HCT116 (cell line): Measurements from ENCODE around the gene YIPF7. TPM values are rescaled to one million over a fixed set of nuclear protein-coding genes. Genes with fewer than 3 reads are reported as not detected.

Source experiments
- ATAC-seq: fragments of 200-7000 bp; cut with Tn5 transposase; 2 replicates; pipeline ENCODE4 v1.9.1; 2020; ENCODE audit warnings: mild to moderate bottlenecking, moderate library complexity
- BruUV-seq: library from RNA; stranded (reverse); fragments of 400-500 nt; replicated peaks from 2 replicates; lab custom pipeline; 2021; lab: Mats Ljungman, UMichigan
- CTCF ChIA-PET: fragments of 300-600 bp; sonication (Branson Sonifier 250); formaldehyde crosslinking; loops from one replicate; lab custom pipeline; 2021; ENCODE audit warnings: antibody characterized with exemption; lab: Charles Lee
- POLR2A ChIA-PET: fragments of 300-600, 350-600 bp; sonication (Branson Sonifier 250); formaldehyde crosslinking; loops from one replicate; lab custom pipeline; 2021; ENCODE audit warnings: antibody characterized with exemption; lab: Charles Lee
- RAD21 ChIA-PET, 2 experiments: fragments of 300-600 bp; sonication (Branson Sonifier 250); formaldehyde crosslinking; loops; one replicate each; lab custom pipeline; 2023; ENCODE audit warnings: low total read pairs in 2 of 2; ENCODE audit not compliant: uncharacterized antibody in 2 of 2, unreplicated experiment in 2 of 2, low non-redundant PET in 1 of 2; lab: Charles Lee
- DNase-seq: peaks from one replicate; pipeline ENCODE4 v3.0.0-alpha.2; 2010; ENCODE audit warnings: low read depth, low spot score
- H2AFZ ChIP-seq: fragments of 200-600 bp; shearing (Covaris generic), sonication (generic); 2 replicates; pipeline ENCODE4 v1.6.1; 2017; ENCODE audit warnings: low read depth, mixed run types, mixed read lengths, antibody characterized with exemption, low read length; ENCODE audit not compliant: poor library complexity, severe bottlenecking
- H3K27ac ChIP-seq: 2 replicates; pipeline ENCODE4 v1.5.1; 2012; ENCODE audit warnings: low read depth, low read length
- H3K27me3 ChIP-seq: fragments of 200-600 bp; sonication (generic); 2 replicates; pipeline ENCODE4 v1.6.1; 2016; ENCODE audit warnings: mixed run types, low read length, mixed read lengths; ENCODE audit not compliant: insufficient read depth
- H3K36me3 ChIP-seq, 2 experiments: fragments of 200-500 bp in 1 of 2; fragments of 200-600 bp in 1 of 2; sonication (Bioruptor generic) in 1 of 2; sonication (generic) in 1 of 2; 2 replicates each; pipeline versions ENCODE4 v1.5.1 to v1.6.1; 2014 to 2016; ENCODE audit warnings: low read length in 2 of 2, inconsistent platforms in 1 of 2, mixed read lengths in 1 of 2, mixed run types in 1 of 2; ENCODE audit not compliant: insufficient read depth in 2 of 2, control insufficient read depth in 1 of 2
- H3K4me1 ChIP-seq, 2 experiments: fragments of 200-600 bp in 1 of 2; sonication (generic) in 1 of 2; 2 replicates each; pipeline versions ENCODE4 v1.5.1 to v1.6.1; 2012 to 2017; ENCODE audit warnings: low read length in 2 of 2, inconsistent platforms in 1 of 2, mild to moderate bottlenecking in 1 of 2, mixed read lengths in 1 of 2, mixed run types in 1 of 2, moderate library complexity in 1 of 2; ENCODE audit not compliant: insufficient read depth in 2 of 2, control insufficient read depth in 1 of 2
- H3K4me2 ChIP-seq: fragments of 200-600 bp; sonication (generic); 2 replicates; pipeline ENCODE4 v1.6.1; 2017; ENCODE audit warnings: mixed run types, low read length, mixed read lengths
- H3K4me3 ChIP-seq, 2 experiments: fragments of 200-600 bp in 1 of 2; sonication (generic) in 1 of 2; replicated peaks in 1 of 2; 2 replicates each; pipeline ENCODE4 v1.5.1; 2011 to 2016; ENCODE audit warnings: low read length in 2 of 2, control low read depth in 1 of 2, low read depth in 1 of 2, mild to moderate bottlenecking in 1 of 2, mixed read lengths in 1 of 2, mixed run types in 1 of 2
- H3K79me2 ChIP-seq: fragments of 200-600 bp; sonication (generic); 2 replicates; pipeline ENCODE4 v1.6.1; 2017; ENCODE audit warnings: mild to moderate bottlenecking, mixed run types, low read length, moderate library complexity, mixed read lengths; ENCODE audit not compliant: insufficient read depth
- H3K9ac ChIP-seq: fragments of 200-600 bp; sonication (generic); 2 replicates; pipeline ENCODE4 v1.6.1; 2016; ENCODE audit warnings: low read length, mixed read lengths
- H3K9me2 ChIP-seq: fragments of 200-600 bp; sonication (generic), shearing (Covaris generic); 2 replicates; pipeline ENCODE4 v1.6.1; 2017; ENCODE audit warnings: mixed run types, mild to moderate bottlenecking, moderate library complexity; ENCODE audit not compliant: insufficient read depth
- H3K9me3 ChIP-seq, 2 experiments: fragments of 200-500 bp in 1 of 2; fragments of 200-600 bp in 1 of 2; sonication (Bioruptor generic) in 1 of 2; sonication (generic) in 1 of 2; 2 replicates each; pipeline ENCODE4 v1.6.1; 2014 to 2017; ENCODE audit warnings: low read length in 2 of 2, mixed read lengths in 2 of 2, inconsistent platforms in 1 of 2, low read depth in 1 of 2, mild to moderate bottlenecking in 1 of 2, mixed run types in 1 of 2, moderate library complexity in 1 of 2; ENCODE audit not compliant: control insufficient read depth in 1 of 2, insufficient read depth in 1 of 2
- H4K20me1 ChIP-seq: fragments of 200-600 bp; sonication (generic), shearing (Covaris generic); 2 replicates; pipeline ENCODE4 v1.6.1; 2017; ENCODE audit warnings: mixed run types, mild to moderate bottlenecking, moderate library complexity; ENCODE audit not compliant: insufficient read depth
- CBX3 ChIP-seq: IDR thresholded peaks from 2 replicates; pipeline ENCODE4 v1.6.1; 2012; ENCODE audit warnings: low read depth
- CEBPB ChIP-seq: IDR thresholded peaks from 2 replicates; pipeline ENCODE4 v1.6.1; 2012; ENCODE audit warnings: low read depth
- EGR1 ChIP-seq: IDR thresholded peaks from 2 replicates; pipeline ENCODE4 v1.6.1; 2012; ENCODE audit warnings: low read depth
- ELF1 ChIP-seq: IDR thresholded peaks from 2 replicates; pipeline ENCODE4 v1.6.1; 2012; ENCODE audit warnings: low read depth, borderline replicate concordance
- EZH2 ChIP-seq: fragments of 200-600 bp; sonication (generic); IDR thresholded peaks from 2 replicates; pipeline ENCODE4 v1.6.1; 2017; ENCODE audit warnings: antibody characterized with exemption, mixed run types
- EZH2phosphoT487 ChIP-seq: fragments of 200-600 bp; IDR thresholded peaks from 2 replicates; pipeline ENCODE4 v1.6.1; 2018; ENCODE audit warnings: antibody characterized with exemption, borderline replicate concordance
- JUND ChIP-seq: IDR thresholded peaks from 2 replicates; pipeline ENCODE4 v1.6.1; 2012
- POLR2A ChIP-seq: IDR thresholded peaks from 2 replicates; pipeline ENCODE4 v1.7.0; 2011; ENCODE audit warnings: borderline replicate concordance; ENCODE audit not compliant: insufficient read depth, insufficient read length; ENCODE audit errors: extremely low read depth
- POLR2AphosphoS5 ChIP-seq: IDR thresholded peaks from 2 replicates; pipeline ENCODE4 v1.6.1; 2011; ENCODE audit warnings: mild to moderate bottlenecking, low read depth, low read length, moderate library complexity
- RAD21 ChIP-seq: IDR thresholded peaks from 2 replicates; pipeline ENCODE4 v1.6.1; 2012; ENCODE audit warnings: low read depth, mild to moderate bottlenecking
- SIN3A ChIP-seq: IDR thresholded peaks from 2 replicates; pipeline ENCODE4 v1.6.1; 2012; ENCODE audit warnings: low read depth
- SP1 ChIP-seq: IDR thresholded peaks from 2 replicates; pipeline ENCODE4 v1.6.1; 2012; ENCODE audit warnings: low read depth
- SRF ChIP-seq: IDR thresholded peaks from 2 replicates; pipeline ENCODE4 v1.6.1; 2012; ENCODE audit warnings: low read depth
- TCF7L2 ChIP-seq: IDR thresholded peaks from 2 replicates; pipeline ENCODE4 v1.7.0; 2011; ENCODE audit warnings: borderline replicate concordance, inconsistent platforms; ENCODE audit not compliant: insufficient read depth, insufficient read length; ENCODE audit errors: extremely low read depth
- YY1 ChIP-seq: IDR thresholded peaks from 2 replicates; pipeline ENCODE4 v1.6.1; 2011; ENCODE audit warnings: low read length, low read depth, moderate library complexity, mild to moderate bottlenecking; ENCODE audit not compliant: insufficient replicate concordance; ENCODE audit errors: extremely low read depth
- ZFX ChIP-seq: fragments of 450-650 bp; IDR thresholded peaks from 2 replicates; pipeline ENCODE4 v1.6.1; 2017
- ZNF274 ChIP-seq: fragments of 200-500 bp; sonication (Bioruptor generic); IDR thresholded peaks from 2 replicates; pipeline ENCODE4 v1.6.1; 2014; ENCODE audit warnings: mild to moderate bottlenecking, low read depth, low read length, inconsistent platforms
- intact Hi-C: fragments of 100-400 bp; cut with micrococcal nuclease; formaldehyde crosslinking; loops from 2 replicates; pipeline ENCODE4 v1.10.0; 2022
- total RNA-seq: library from RNA; stranded (reverse); gene quantifications from one replicate; pipeline ENCODE4 v1.2.1, GENCODE V29; 2021; ENCODE audit not compliant: unreplicated experiment
- TF ChIP-seq, protein P1 (sequence below): IDR thresholded peaks from 2 replicates; pipeline ENCODE4 v1.6.1; 2012
- TF ChIP-seq, protein P2 (sequence below): IDR thresholded peaks from 2 replicates; pipeline ENCODE4 v1.6.1; 2011; ENCODE audit warnings: mild to moderate bottlenecking, low read length, moderate library complexity; ENCODE audit not compliant: insufficient replicate concordance; ENCODE audit errors: extremely low read depth
- TF ChIP-seq, protein P3 (sequence below): IDR thresholded peaks from 2 replicates; pipeline ENCODE4 v1.6.1; 2012
- TF ChIP-seq, protein P4 (sequence below): IDR thresholded peaks from 2 replicates; pipeline ENCODE4 v1.6.1; 2012; ENCODE audit warnings: low read depth

YIPF7 gene
- total RNA-seq, 1 experiment from 2014 or later, result not detected

DNA sequence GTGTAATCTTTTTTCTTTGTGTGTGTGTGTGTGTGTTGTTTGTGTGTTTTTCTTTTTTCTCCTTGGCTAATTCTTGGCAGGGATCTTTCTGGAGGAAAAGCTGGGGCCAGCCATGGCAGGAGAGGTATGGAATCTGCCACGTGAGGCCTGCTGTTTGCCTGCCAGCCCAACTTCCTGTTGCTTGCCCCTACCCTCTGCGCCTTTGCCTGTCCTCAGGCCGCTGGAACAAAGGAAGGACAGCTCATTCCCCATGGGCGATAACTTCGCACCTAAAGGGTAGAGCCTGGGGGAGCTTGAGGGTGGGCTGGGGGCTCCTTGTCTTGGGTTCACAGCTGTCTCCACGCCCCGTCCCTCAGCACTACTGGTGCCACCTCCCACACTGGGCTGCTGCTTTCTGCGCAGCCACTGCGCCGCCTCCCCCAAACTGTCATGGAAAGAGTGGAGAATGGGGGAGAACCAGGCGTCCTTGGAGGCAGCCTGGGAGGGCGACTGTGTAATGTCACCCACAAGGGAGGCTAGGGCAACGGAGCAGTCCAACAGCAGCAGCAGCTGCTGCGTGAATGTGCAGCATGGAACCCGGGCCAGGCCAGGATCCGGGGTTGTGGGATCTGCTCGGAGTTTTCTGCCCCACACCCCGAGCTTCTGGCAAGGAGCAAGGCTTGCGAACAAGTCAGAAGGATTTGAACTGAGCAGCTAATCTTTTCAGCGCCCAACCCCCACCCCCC, 12.3 kb upstream of the YIPF7 start (continued):
- TF ChIP-seq SRF (no peak), ZNF274 (no peak), EZH2 (no peak), SP1 (no peak), TCF7L2 (no peak), RAD21 (no peak), JUND (no peak), EGR1 (no peak), CEBPB (no peak), POLR2A (no peak), CBX3 (no peak)
- TF ChIP-seq, protein P1, sequence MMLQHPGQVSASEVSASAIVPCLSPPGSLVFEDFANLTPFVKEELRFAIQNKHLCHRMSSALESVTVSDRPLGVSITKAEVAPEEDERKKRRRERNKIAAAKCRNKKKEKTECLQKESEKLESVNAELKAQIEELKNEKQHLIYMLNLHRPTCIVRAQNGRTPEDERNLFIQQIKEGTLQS, result no peak

DNA sequence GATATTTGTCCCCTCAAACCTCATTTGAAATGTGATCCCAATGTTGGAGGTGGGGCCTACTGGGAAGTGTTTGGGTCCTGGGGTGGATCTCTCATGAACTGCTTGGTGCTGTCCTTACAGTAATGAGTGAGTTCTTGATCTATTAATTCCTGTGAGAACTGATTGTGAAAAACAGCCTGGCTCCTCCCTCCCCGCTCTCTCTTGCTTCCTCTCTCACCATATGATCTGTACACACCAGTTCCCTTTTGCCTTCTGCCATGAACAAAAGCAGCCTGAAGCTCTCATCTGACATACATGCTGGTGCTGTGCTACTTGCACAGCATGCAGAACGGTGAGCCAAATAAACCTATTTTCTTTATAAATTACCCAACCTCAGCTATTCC, 11.2 kb upstream of the YIPF7 start:
- ChIA-PET POLR2A (no interaction called here), CTCF (no interaction called here), RAD21 (no interaction called here)
- Histone ChIP-seq H3K9ac (no peak overlapping the region), H4K20me1 (no peaks in the 10 kb centered on the region), H2AFZ (no peak overlapping the region), H3K4me2 (no peak overlapping the region), H3K36me3 (no peaks in the 10 kb centered on the region), H3K27ac (no peak overlapping the region), H3K27me3 (no peaks in the 10 kb centered on the region; the same call in none of the 2 replicates), H3K79me2 (no peaks in the 10 kb centered on the region), H3K9me3 (no peaks in the 10 kb centered on the region), H3K4me1 (no peaks in the 10 kb centered on the region; a peak in 1 of 4 replicates), H3K9me2 (no peaks in the 10 kb centered on the region), H3K4me3 (no peak overlapping the region)
- no peak for DNase-seq
- BruUV-seq, result no TSS peak
- ATAC-seq, result no peak
- intact Hi-C loops, result no loop called here
- TF ChIP-seq, protein P2, sequence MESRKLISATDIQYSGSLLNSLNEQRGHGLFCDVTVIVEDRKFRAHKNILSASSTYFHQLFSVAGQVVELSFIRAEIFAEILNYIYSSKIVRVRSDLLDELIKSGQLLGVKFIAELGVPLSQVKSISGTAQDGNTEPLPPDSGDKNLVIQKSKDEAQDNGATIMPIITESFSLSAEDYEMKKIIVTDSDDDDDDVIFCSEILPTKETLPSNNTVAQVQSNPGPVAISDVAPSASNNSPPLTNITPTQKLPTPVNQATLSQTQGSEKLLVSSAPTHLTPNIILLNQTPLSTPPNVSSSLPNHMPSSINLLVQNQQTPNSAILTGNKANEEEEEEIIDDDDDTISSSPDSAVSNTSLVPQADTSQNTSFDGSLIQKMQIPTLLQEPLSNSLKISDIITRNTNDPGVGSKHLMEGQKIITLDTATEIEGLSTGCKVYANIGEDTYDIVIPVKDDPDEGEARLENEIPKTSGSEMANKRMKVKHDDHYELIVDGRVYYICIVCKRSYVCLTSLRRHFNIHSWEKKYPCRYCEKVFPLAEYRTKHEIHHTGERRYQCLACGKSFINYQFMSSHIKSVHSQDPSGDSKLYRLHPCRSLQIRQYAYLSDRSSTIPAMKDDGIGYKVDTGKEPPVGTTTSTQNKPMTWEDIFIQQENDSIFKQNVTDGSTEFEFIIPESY, result no peak
- TF ChIP-seq, protein P3, sequence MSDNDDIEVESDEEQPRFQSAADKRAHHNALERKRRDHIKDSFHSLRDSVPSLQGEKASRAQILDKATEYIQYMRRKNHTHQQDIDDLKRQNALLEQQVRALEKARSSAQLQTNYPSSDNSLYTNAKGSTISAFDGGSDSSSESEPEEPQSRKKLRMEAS, result no peak
- TF ChIP-seq CEBPB (no peak), ELF1 (no peak), SIN3A (no peak), POLR2AphosphoS5 (no peak), EZH2phosphoT487 (no peak), CBX3 (no peak), ZFX (no peak), EZH2 (no peak), YY1 (no peak), JUND (no peak), ZNF274 (no peak)
- TF ChIP-seq, protein P1, result no peak
- TF ChIP-seq, protein P4, sequence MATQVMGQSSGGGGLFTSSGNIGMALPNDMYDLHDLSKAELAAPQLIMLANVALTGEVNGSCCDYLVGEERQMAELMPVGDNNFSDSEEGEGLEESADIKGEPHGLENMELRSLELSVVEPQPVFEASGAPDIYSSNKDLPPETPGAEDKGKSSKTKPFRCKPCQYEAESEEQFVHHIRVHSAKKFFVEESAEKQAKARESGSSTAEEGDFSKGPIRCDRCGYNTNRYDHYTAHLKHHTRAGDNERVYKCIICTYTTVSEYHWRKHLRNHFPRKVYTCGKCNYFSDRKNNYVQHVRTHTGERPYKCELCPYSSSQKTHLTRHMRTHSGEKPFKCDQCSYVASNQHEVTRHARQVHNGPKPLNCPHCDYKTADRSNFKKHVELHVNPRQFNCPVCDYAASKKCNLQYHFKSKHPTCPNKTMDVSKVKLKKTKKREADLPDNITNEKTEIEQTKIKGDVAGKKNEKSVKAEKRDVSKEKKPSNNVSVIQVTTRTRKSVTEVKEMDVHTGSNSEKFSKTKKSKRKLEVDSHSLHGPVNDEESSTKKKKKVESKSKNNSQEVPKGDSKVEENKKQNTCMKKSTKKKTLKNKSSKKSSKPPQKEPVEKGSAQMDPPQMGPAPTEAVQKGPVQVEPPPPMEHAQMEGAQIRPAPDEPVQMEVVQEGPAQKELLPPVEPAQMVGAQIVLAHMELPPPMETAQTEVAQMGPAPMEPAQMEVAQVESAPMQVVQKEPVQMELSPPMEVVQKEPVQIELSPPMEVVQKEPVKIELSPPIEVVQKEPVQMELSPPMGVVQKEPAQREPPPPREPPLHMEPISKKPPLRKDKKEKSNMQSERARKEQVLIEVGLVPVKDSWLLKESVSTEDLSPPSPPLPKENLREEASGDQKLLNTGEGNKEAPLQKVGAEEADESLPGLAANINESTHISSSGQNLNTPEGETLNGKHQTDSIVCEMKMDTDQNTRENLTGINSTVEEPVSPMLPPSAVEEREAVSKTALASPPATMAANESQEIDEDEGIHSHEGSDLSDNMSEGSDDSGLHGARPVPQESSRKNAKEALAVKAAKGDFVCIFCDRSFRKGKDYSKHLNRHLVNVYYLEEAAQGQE, result no peak
